ENCODE results near the gene TANC2. TPM values are rescaled to one million over a fixed set of nuclear protein-coding genes. Genes with fewer than 3 reads are reported as not detected.

TANC2 gene
- total and polyA plus RNA-seq, 2 donors (not counting 1 experiment from before 2014, with no cell fraction given): 7.2 to 41.9 TPM

DNA sequence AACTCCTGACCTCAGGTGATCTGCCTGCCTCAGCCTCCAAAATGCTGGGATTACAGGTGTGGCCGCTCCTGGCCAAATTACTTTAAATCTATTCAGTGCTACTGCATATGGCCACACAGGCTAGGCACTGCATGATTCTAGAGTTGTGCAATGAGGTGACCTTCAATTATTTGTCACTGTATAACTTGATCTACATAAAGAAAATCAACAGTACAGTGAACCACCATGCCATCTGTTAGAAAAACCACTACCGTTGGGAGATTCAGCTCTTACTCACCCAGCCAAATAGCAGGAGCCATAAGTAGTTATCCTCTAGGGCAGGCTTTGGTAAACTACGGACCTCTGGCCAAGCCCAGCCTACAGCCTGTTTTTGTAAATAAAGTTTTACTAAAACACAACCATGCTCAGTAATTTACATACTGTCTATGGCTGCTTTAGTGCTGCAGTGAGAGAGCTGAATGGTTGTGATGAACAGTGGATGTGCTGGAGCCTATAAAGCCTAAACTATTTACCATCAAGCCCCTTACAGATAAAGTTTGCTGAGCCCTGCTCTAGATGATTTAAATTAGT lies 40.7 kb upstream of the TANC2 start:
- Histone ChIP-seq H4K20me1 (ENCODE audit: control insufficient read depth, extremely low read depth, insufficient read depth, low read length) (no peaks in the 10 kb centered on the region), H3K36me3 (ENCODE audit: control insufficient read depth, insufficient read depth, low read length) (no peaks in the 10 kb centered on the region), H3K79me2 (ENCODE audit: control insufficient read depth, insufficient read depth, low read length) (no peaks in the 10 kb centered on the region), H3K4me2 (ENCODE audit: extremely low read depth, insufficient read depth, low read length) (no peak overlapping the region), H3K4me3 (replicated peaks in 1 of 4; ENCODE audit: control extremely low read depth in 1 of 4, insufficient read depth in 1 of 4, low read depth in 3 of 4, low read length in 4 of 4) (no peak overlapping the region), H3K27ac (ENCODE audit: insufficient read depth, low read length) (no peak overlapping the region), H3K9me3 (ENCODE audit: control insufficient read depth, insufficient read depth, low read depth, low read length) (no peaks in the 10 kb centered on the region), H3K9ac (ENCODE audit: insufficient read depth, low read length) (no peak overlapping the region), H3K4me1 (ENCODE audit: control insufficient read depth, extremely low read depth, insufficient read depth, low read length) (no peaks in the 10 kb centered on the region), H3K27me3 (ENCODE audit: control insufficient read depth, insufficient read depth, low read length) (peaks cover 2% of the 10 kb centered on the region), H2AFZ (ENCODE audit: low read length) (no peak overlapping the region)
- TF ChIP-seq EZH2 (IDR thresholded peaks at IDR 0.05; ENCODE audit: low read length, missing control alignments) (no peak), CTCF (conservative IDR thresholded peaks at IDR 0.05 in 1 of 2, IDR thresholded peaks at IDR 0.05 in 1 of 2; ENCODE audit: low read depth in 1 of 2, low read length in 2 of 2) (no peak)
- DNase-seq (ENCODE audit: low read depth in 2 of 2): no peak

- no peak overlapping the region for H3K4me3 ChIP-seq (replicated peaks in 1 of 4; ENCODE audit: control extremely low read depth in 1 of 4, insufficient read depth in 1 of 4, low read depth in 3 of 4, low read length in 4 of 4)
- TF ChIP-seq CTCF (conservative IDR thresholded peaks at IDR 0.05 in 1 of 2, IDR thresholded peaks at IDR 0.05 in 1 of 2; ENCODE audit: low read depth in 1 of 2, low read length in 2 of 2) (no peak), EZH2 (IDR thresholded peaks at IDR 0.05; ENCODE audit: low read length, missing control alignments) (no peak)
- H4K20me1 ChIP-seq (ENCODE audit: control insufficient read depth, extremely low read depth, insufficient read depth, low read length): no peaks in the 10 kb centered on the region
- no peaks in the 10 kb centered on the region for H3K9me3 ChIP-seq (ENCODE audit: control insufficient read depth, insufficient read depth, low read depth, low read length)
- no peak overlapping the region for H3K27ac ChIP-seq (ENCODE audit: insufficient read depth, low read length)
- H3K4me2 ChIP-seq (ENCODE audit: extremely low read depth, insufficient read depth, low read length): no peak overlapping the region
- no peak overlapping the region for H2AFZ ChIP-seq (ENCODE audit: low read length)
- DNase-seq (ENCODE audit: low read depth in 2 of 2): no peak
- no peaks in the 10 kb centered on the region for H3K4me1 ChIP-seq (ENCODE audit: control insufficient read depth, extremely low read depth, insufficient read depth, low read length)
- H3K36me3 ChIP-seq (ENCODE audit: control insufficient read depth, insufficient read depth, low read length): no peaks in the 10 kb centered on the region
- no peaks in the 10 kb centered on the region for H3K79me2 ChIP-seq (ENCODE audit: control insufficient read depth, insufficient read depth, low read length)
- H3K27me3 ChIP-seq (ENCODE audit: control insufficient read depth, insufficient read depth, low read length): peaks cover 2% of the 10 kb centered on the region
- H3K9ac ChIP-seq (ENCODE audit: insufficient read depth, low read length): no peak overlapping the region
Measured at GRCh38 chr17:62927083-62927482, 39.0 kb upstream of the TANC2 start.

- Histone ChIP-seq H3K4me1 (ENCODE audit: control insufficient read depth, extremely low read depth, insufficient read depth, low read length) (no peaks in the 10 kb centered on the region), H3K9me3 (ENCODE audit: control insufficient read depth, insufficient read depth, low read depth, low read length) (no peaks in the 10 kb centered on the region), H2AFZ (ENCODE audit: low read length) (no peak overlapping the region), H3K9ac (ENCODE audit: insufficient read depth, low read length) (no peak overlapping the region), H3K4me2 (ENCODE audit: extremely low read depth, insufficient read depth, low read length) (no peak overlapping the region), H3K4me3 (replicated peaks in 1 of 4; ENCODE audit: control extremely low read depth in 1 of 4, insufficient read depth in 1 of 4, low read depth in 3 of 4, low read length in 4 of 4) (no peak overlapping the region), H3K27ac (ENCODE audit: insufficient read depth, low read length) (no peak overlapping the region), H3K27me3 (ENCODE audit: control insufficient read depth, insufficient read depth, low read length) (peaks cover 7% of the 10 kb centered on the region), H3K79me2 (ENCODE audit: control insufficient read depth, insufficient read depth, low read length) (no peaks in the 10 kb centered on the region), H4K20me1 (ENCODE audit: control insufficient read depth, extremely low read depth, insufficient read depth, low read length) (no peaks in the 10 kb centered on the region), H3K36me3 (ENCODE audit: control insufficient read depth, insufficient read depth, low read length) (no peaks in the 10 kb centered on the region)
- TF ChIP-seq CTCF (conservative IDR thresholded peaks at IDR 0.05 in 1 of 2, IDR thresholded peaks at IDR 0.05 in 1 of 2; ENCODE audit: low read depth in 1 of 2, low read length in 2 of 2): no peak
- no peak for TF ChIP-seq EZH2 (IDR thresholded peaks at IDR 0.05; ENCODE audit: low read length, missing control alignments)
- no peak for DNase-seq (ENCODE audit: low read depth in 2 of 2)
Measured at GRCh38 chr17:62929320-62929719, 36.7 kb upstream of the TANC2 start.
